NCI-H524 treated with DMSO at 0.1 percent for 48 hours (cell line): Measurements from ENCODE around the gene SEBOX.

ENCODE experiments used
- DNase-seq: peaks from one replicate; lab custom pipeline; 2025; lab: John Stamatoyannopoulos, UW

SEBOX gene

GRCh38 chr17:28318759-28319597 is 46.0 kb downstream of the SEBOX start, which contains the start of gene TMEM97:
TMEM97 (plus strand) TSS chr17:28319200; CDS start chr17:28319240, 40 bp downstream.
- peak; percentile 99 for DNase-seq

- no peak for DNase-seq
These were observed 46.8 kb downstream of the SEBOX start for GRCh38 chr17:28317966-28318758.

GRCh38 chr17:28317099-28317965 is 47.7 kb downstream of the SEBOX start:
- no peak for DNase-seq

- no peak for DNase-seq
These were observed 48.9 kb downstream of the SEBOX start for GRCh38 chr17:28315846-28316705.

GRCh38 chr17:28313841-28314240 is 51.2 kb downstream of the SEBOX start:
- DNase-seq, result no peak
